ENCODE data around the gene FAM117A.

DNA sequence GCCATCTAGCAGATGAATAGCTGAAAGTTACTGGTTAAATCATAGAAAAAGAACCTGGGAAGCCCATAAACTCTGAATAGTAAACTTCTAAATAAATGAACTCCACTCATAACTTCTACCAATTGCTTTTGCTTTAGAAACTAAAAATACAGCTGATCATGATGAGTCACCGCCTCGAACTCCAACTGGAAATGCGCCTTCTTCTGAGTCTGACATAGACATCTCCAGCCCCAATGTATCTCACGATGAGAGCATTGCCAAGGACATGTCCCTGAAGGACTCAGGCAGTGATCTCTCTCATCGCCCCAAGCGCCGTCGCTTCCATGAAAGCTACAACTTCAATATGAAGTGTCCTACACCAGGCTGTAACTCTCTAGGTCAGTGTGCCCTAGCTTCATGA is 34.3 kb upstream of the FAM117A start:
- TF ChIP-seq, protein P1, sequence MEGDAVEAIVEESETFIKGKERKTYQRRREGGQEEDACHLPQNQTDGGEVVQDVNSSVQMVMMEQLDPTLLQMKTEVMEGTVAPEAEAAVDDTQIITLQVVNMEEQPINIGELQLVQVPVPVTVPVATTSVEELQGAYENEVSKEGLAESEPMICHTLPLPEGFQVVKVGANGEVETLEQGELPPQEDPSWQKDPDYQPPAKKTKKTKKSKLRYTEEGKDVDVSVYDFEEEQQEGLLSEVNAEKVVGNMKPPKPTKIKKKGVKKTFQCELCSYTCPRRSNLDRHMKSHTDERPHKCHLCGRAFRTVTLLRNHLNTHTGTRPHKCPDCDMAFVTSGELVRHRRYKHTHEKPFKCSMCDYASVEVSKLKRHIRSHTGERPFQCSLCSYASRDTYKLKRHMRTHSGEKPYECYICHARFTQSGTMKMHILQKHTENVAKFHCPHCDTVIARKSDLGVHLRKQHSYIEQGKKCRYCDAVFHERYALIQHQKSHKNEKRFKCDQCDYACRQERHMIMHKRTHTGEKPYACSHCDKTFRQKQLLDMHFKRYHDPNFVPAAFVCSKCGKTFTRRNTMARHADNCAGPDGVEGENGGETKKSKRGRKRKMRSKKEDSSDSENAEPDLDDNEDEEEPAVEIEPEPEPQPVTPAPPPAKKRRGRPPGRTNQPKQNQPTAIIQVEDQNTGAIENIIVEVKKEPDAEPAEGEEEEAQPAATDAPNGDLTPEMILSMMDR (IDR thresholded peaks at IDR 0.05): no peak
- TF ChIP-seq POLR2A (IDR thresholded peaks at IDR 0.05): no peak
